Fibroblast of peridontal ligament (primary cell): ENCODE data around the gene IMP4.
A peak's percentile ranks its signal among the peaks of the same experiment; 100 is the strongest.

Experiments
- DNase-seq: peaks from one replicate; pipeline ENCODE4 v3.0.0-alpha.2; 2010; ENCODE audit errors: extremely low read depth

IMP4 gene

DNA sequence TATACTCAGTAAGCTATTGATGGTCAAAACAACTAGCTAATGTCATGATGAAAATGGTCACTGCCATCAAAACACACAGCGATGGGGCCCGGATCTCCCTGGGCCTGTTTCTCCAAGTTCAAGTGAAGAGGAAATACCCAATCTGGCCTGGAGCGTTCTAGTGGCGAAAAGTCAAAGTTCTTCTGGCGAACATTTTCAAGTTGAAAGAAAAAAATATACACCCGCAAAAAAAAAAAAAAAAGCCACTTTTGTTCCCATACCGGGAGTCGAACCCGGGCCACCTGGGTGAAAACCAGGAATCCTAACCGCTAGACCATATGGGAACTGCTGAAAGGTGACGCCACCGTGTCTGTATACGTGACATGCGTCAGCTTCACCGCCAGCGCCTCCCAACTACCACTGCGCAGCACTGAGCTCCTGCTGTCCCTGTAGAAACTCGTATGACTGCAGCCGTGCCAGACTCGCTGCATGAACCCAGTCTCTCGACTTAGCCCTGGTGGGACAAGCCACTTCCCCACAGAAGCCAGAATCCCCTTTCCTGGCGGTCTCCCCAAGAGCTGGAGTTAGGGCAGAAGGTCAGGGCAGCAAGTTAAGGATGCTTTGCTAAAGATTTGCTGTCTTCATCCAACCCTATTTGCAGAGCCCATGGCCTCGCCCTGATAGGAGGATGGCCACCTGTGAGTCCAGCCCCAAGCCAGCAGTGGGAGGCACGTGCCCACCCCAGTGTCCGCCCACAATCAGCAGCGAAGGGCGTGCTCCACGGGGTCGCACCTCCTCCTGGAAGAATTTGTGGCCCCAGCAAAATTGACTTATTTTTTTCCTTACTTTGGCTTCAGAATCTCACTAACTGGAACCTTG, 5.6 kb upstream of the IMP4 start:
- peak; percentile 74 for DNase-seq

DNA sequence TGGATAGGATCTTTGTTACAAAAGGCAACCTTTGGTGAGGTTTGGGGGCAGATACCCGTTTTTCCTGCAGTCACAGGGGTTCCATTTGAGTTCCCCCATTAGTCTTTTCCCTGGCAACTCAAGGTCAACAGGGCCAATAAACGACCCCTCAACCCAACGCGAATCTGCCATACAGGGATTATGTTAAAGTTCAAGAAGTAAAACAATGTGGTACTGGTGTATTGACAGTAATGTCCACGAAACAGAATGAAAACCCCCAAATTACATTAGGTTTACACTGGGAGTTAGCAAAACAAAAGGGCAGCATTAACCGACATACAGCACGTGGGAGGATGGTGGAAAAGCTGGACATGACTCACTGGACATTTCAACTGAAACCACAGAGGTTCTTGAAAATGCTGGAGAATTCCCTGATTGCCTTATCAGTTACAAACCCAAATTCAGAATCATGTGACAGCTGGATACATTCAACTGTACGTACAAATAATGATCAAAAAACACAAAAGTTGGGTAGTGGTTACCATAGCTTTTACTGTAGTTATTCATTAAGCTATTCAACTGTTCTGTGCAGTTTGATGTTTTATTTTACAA, 4.9 kb upstream of the IMP4 start:
- peak; percentile 80 for DNase-seq

DNA sequence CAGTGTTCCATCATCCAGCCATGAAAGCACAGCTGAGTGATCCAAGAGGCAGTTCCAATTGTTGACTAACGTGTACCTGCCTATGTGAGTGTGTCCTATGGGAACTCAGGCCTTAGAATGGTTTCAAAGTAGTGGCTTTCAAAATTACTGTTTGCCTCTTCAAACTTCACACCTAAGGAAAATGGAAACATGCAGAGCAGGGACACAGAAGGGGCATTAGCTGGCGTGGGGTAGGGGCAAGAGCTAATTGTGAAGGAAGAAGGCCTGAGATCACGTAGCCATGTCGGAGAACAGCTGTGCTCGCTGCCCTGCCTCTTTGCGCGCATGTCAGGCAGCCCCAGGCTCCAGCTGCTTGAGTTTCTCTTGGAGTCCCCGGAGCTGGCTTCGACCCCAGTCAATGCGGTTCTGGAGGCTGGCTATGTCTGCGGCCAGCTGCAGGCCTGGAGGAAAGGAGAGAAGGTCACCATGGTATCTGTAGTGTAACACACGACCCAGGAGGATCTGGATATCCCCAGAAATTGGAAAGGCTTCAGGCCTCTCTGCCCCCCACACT, 3.8 kb upstream of the IMP4 start:
- DNase-seq: no peak

DNA sequence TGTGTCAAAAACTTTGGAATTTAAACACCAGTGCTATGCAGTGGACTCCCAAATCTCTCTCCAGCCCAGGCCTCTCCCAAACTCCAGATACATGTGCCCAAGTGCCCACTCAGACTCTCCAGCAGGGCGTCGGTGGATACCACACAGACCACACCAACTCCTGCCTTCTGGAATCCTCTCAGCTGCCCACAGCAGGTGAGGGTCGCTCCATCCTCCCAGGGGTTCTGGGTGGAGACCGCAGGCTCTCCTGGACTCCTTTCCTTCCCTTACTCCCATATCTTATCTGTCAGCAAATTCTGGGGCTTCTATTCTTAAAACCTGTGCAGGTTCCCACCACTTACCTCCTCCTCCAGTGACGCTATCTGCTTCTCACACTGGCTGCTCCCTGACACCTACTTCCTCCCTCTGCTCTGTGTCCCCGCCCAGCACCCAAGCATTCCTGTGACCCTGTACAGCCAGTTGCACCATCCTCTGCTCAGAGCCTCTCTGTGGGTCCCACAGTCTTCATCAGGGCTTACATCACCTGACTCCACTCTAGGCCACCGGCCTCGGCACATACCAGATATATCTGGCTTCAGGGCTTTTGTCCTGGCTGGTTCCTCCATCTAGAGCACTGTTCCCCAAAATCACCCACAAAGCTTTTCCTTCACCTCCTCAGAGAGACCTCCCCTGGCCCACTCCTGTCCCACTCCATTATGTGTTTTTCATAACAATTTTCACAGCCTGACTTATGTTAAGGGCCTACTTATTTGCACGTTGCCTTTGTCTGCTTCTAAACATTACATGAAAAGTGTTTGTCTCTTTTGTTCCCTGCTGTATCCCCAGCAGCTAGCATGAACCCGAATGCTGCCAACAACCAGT, 2.6 kb upstream of the IMP4 start:
- no peak for DNase-seq

DNA sequence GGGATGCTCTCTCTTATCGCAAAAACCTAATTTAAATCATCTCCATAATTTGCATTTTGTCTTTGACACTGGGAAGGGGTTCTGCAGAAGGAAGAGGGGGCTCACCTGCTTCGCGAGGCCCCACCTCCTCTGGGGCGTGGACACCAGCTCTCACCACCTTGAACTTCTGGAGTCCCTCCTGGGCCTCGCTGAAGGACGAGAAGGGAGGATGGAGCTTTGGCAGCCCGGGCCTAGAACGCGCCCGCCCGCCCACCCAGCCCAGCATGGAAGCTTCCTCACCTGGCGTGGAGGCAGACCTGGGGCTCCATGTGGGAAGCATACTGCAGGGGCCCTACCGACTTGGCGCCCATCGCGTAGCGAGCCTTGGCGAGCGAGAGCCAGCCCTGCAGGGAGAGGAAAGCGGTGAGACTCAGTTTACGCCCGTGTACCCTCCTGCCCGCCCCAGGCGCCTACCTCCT, 1.1 kb upstream of the IMP4 start:
- no peak for DNase-seq

DNA sequence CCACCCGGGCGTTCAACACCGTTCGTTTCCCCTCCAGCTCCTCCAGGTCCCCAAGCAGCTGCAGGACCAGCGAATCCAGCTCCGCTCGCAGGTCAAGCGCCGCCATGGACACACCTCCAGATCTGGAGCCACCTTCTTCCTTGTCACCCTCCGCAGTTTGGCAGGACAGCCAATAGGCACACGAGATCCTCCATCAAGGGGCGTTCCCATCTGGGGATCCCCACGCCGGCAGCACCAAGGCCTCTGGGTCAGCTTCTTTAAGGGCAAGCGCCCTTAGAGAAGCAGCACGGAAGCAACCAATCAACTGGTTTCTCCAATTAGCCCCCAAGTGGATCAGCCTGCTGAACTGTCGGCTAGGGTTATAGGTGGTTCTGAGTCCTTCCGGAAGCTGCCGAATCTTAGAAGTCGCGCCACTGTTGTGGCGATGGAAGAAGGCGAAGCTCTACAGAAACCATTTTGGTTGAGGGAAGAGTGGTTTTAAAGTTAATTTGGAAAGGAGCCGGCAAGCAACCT, 621 bp upstream of the IMP4 start:
- DNase-seq: peak; percentile 90

DNA sequence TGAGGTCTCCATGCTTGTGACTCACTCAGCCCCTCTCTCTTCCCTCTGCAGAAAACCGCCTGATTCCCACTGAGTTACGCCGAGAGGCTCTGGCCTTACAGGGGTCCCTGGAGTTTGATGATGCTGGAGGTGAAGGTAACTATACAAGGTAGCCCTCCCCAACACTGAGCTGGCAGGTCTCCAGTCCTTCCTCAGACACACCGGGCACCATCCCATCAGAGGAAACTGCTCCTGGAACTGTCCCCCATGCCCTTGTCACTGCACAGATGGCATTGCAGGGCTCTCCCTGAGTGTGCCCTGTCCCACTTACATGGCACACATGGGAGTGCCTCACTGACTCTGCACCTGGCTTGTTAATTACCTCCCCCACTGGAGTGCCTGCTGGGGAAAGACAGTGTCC, 1.9 kb downstream of the IMP4 start:
- no peak for DNase-seq

DNA sequence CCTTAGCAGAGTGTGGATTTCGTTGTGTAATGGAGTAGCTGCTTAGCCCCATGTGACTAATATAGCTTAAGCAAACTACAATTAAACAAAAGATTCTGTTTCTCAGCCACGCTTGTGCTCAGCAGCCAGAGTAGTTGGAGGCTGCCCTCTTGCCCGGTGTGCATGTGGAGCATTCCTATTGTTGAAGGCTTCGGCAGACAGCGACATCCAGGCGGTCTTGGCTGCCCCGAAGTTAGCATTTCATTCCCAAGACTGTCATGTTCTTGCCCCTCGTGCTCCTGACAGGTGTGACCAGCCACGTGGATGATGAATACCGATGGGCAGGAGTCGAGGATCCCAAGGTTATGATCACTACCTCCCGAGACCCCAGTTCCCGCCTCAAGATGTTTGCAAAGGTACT, 2.4 kb downstream of the IMP4 start:
- DNase-seq: no peak

DNA sequence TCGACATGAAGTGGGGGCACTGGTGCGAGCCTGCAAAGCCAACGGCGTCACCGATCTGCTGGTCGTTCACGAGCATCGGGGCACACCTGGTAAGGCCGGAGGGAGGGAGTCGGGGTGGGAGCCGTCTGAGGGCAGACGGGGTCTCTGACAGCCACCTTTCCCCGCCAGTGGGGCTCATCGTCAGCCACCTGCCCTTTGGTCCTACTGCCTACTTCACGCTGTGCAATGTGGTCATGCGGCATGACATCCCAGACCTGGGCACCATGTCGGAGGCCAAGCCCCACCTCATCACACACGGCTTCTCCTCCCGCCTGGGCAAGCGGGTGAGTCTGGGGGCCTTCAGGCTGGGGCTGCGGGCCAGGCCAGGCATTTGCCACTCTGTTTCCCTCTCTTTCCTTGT, 2.9 kb downstream of the IMP4 start:
- no peak for DNase-seq

DNA sequence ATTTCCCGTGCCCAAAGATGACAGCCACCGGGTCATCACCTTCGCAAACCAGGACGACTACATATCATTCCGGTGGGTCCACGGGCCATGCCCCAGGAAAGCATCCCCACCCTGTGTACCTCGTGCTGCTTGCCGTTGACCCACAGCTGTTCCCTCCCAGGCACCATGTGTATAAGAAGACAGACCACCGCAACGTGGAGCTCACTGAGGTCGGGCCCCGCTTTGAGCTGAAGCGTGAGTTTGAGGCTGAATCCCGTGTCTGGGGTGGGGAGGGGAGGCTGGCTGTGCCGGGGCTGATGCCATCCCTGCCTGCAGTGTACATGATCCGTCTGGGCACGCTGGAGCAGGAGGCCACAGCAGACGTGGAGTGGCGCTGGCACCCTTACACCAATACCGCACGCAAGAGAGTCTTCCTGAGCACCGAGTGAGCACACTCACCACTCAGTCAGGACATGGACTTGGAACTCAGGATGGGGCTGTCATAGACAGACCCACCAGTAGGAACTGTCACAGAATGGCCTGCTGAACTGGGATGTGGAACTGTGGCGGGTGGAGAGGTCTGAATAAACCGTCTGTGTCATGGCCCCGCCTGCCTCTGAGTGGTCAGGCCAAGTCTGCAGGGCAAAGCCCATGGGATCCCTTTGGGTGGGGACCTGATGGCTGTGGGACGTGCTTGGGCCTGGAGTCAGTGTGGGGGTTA, 3.5 kb downstream of the IMP4 start:
- no peak for DNase-seq

DNA sequence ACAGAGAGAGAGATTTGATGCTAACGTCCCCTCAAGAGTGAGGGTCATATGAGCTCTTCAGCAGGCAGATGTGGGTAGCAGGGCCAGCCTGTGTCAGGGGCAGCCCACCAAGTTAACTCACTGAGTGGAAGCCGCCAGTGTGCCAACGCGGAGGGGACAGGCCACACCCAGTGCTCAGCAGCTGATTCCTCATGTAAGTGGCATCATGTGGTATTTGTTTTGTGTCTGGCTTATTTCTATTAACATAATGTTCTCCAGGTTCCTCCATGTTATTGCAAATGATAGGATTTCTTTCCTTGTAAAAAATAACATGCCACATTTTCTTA, 4.0 kb downstream of the IMP4 start:
- no peak for DNase-seq

DNA sequence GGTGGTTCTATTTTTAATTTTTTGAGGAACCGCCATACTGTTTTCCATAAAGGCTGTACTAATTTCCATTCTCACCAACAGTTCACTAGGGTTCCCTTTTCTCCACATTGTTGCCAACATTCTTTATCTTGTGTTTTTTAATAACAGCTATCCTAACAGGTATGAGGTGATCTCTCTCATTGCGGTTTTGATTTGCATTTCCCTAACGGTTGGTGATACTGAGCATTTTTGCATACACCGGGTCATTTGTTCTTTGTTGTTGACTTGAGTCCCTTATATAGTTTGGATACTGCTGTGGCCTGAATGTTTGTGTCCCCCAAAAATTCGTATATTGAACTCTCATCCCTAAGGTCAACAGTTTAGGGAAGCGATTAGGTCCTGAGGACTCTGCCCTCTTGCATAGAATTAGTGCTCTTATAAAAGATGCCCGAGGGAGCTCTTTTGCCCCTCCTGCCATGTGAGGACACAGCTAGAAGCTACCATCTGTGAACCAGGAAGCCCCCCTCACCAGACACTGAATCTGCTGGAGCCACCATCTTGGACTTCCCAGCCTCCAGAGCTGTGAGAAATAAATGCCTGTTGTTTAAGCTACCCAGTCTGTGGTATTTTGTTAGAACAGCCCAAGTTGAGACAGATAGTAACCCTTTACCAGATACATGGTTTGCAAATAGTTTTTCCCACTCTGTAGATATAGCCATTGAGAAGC, 4.7 kb downstream of the IMP4 start:
- no peak for DNase-seq

DNA sequence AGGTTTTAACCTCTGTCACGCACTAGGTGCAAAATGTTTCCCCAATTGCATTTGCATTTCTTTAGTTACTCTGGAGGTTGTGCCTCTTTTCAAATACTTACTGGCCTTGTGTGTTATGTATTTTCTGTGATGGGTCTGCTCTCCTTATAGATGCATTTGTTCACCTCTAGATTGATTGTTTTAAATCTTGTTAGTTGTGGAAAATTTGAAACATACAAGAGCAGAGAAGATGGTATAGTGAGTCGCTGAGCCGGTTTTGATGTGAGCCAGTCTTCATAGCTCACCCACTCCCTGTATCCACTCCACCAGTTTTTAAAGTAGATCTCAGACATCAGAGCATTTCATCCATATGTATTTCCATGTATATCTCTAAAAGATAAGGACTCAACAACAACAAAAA, 6.5 kb downstream of the IMP4 start:
- DNase-seq: no peak

DNA sequence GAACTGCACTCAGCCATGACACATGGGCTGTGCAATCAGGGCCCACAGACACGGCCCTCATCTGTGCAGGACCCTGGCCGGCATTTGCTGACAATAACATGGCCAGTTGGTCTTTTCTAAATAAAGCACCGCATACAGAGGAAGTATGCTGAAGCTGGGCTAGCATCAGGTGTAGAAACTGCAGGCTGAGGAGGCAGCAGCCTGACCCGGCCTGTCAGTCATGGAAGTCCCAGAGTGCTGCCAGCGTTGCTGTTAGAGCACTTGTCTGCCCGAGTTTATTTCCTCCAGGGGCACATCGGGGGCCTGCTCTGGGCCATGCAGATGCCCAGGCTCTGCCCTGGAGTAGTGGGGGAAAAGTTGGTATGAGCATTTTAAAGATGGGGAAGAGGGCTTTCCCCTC, 9.0 kb downstream of the IMP4 start:
- DNase-seq: no peak

DNA sequence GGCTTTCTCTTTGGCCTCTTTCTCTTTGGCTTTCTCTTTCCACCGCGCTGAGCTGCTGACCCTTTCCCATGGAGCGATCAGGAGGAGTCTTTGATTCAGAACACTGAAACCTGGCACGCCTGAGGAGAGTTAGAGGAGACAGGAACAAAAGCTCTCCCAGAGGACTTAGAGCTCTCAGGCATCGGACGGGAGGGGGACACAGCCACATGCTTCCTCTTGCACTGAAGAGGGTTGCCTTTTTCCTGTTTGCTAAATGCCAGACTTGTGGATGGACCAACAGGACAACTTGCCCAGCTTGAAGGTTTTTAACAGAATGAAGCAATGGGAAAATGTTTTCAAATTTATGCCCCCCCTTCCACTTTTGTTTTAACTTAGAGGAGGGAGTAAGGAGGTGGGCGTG, 9.5 kb downstream of the IMP4 start:
- no peak for DNase-seq

DNA sequence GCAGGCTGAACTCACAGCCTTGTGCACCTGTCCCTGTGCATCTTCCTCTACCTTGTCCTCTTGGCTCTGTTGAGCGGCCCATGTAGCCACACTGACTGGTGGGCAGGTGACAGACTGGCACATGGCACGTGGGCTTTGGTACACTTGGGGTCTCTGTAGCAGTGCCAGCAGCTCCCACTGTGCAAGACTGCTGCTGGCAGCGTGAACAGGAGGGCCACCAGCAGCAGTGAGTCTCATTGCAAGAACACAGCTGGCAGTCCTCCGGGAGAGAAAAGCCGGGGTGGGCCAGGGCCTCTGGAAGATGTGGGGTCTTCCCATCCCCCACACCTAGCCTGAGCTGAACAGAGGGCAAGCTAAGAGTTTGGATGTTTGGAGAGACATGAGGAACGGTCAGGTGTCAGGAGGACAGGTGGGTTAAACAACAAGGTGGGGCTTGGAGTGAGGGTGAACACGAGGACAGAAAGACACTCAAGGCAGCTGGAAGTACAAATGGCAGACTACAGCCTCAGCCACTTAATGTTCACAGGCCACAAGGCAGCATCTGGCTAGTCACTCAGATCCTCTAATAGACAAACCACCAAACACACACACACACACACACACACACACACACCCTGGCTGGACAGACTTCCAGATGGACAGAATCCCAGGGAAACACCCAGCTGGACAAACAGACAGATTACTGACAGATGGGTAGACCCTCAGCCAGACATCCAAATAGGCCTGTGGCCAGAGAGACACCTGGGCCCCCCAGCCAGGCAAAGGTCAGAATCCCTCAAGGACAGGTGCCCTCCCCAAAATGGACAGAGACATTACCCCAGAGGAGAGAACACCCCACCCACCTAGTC, 10.8 kb downstream of the IMP4 start:
- DNase-seq: no peak

DNA sequence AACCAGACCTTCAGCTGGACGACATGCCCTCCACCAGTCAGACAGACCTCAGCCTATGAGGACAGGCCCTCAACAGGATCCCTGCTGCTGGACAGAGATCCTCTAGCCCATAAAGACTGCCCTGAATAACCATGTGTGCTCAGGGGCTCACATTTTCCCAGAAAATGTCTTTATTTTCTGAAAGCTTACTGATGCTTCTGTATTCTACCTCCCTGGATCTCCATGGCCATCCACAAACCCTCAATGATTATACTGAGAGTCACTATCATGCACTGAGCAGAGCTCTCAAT, 11.4 kb downstream of the IMP4 start:
- DNase-seq: no peak

DNA sequence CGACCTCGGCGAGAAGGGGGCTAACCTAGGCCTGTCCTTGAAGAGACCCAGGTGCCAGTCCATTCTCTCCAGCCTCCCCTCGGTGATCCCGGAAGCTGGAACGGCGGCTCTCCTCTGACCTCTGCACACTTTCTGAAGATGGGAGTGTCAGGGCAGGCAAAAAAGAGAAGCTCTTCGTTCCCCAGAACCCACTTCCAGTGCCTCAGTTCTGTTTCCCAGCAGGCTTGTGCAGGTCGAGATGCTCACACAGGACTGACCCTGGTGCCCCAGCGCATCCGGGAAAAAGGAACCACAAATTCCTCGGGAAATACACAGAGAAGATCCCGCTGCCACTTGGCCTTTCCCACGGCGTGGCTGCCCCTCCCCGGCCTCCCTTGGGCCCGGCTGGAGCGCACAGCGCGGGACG, 12.5 kb downstream of the IMP4 start:
- DNase-seq: no peak

DNA sequence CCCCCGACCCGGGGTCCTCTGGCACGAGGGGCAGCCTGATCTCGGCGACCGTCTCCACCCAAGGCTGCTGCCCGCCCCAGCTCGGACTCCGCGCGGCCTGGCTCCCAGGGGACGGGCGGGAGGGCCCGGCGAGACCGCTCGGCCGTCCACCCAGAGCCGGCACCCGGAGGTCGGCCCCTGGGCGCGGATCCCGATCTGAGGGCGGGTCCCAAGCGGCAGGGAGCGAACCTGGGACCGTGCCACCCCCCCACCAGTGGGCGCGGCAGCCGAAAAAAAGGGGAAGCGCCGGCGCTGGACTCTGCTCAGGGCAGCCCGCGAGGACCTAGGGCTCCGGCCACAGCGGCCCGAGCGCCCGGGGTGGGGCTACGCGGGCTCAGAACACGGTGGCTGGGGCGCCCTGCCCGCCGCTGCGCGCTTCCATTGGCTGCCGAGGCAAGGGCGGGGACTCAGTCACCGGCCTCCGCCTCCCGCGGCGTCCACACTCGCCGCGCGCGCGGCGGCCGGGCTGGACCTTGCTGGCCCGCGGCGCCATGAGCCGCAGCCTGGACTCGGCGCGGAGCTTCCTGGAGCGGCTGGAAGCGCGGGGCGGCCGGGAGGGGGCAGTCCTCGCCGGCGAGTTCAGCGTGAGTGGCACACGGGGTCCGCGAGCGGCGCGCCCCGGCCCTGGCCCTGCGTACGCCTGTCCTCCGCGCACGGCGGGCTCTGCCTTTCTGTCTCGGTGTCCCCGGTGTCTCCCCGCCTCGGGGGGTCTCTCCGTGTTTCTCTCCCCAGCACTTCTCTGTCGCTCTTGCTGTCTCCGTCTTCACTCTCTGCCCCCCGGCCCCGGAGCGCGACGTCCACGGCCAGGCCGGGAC, 13.1 kb downstream of the IMP4 start, which contains the start of gene PTPN18:
TSS of gene PTPN18 (plus strand) at position 479 of the 854 bp plus-strand sequence. CDS start at position 531, 52 bp downstream.
- peak; percentile 77 for DNase-seq
